ENCODE measurements around the gene KAZN. TPM values are rescaled to one million over a fixed set of nuclear protein-coding genes. Genes with fewer than 3 reads are reported as not detected.

Gene KAZN
- total RNA-seq, 1 donor, result 3.9 TPM

- no peak for DNase-seq (ENCODE audit: low read depth)
- no peak overlapping the region for H3K4me3 ChIP-seq (ENCODE audit: low read depth, low read length)
- no peak for TF ChIP-seq CTCF (IDR thresholded peaks at IDR 0.05; ENCODE audit: insufficient read depth, low read length)
Observed at GRCh38 chr1:15167386-15167785, 568.9 kb downstream of the KAZN start.

Data from fibroblast of the aortic adventitia (primary cell).